Lung (tissue), 12 donors: ENCODE measurements around the gene PRKX. TPM values are rescaled to one million over a fixed set of nuclear protein-coding genes. Genes with fewer than 3 reads are reported as not detected.
"Not testable (repeated sequence)": the region's sequence is repeated elsewhere in the genome, so short reads cannot be mapped to it uniquely, and the experiment has no call there.

Source experiments
- ATAC-seq: fragments of 200-7000 bp; cut with Tn5 transposase; one replicate; pipeline ENCODE4 v1.9.1; 2020; ENCODE audit warnings: moderate number of reproducible peaks; ENCODE audit not compliant: insufficient read depth, low FRiP score
- DNase-seq, 3 donors: peaks; one replicate each; pipeline ENCODE4 v3.0.0-alpha.2; 2013 to 2017
- H3K27ac ChIP-seq, 2 donors: one replicate each; pipeline ENCODE4 v1.5.1; 2013; ENCODE audit warnings: mild to moderate bottlenecking in 2 of 2, moderate library complexity in 2 of 2, control low read depth in 1 of 2, inconsistent platforms in 1 of 2, low read depth in 1 of 2, low read length in 1 of 2
- H3K27me3 ChIP-seq, 3 donors: one replicate each; pipeline ENCODE4 v1.5.1; 2013; ENCODE audit warnings: low read length in 2 of 3; ENCODE audit not compliant: control insufficient read depth in 3 of 3, insufficient read depth in 3 of 3
- H3K36me3 ChIP-seq, 4 donors: one replicate each; pipeline ENCODE4 v1.5.1; 2013; ENCODE audit warnings: low read length in 4 of 4, mild to moderate bottlenecking in 1 of 4, moderate library complexity in 1 of 4; ENCODE audit not compliant: control insufficient read depth in 4 of 4, insufficient read depth in 4 of 4
- H3K4me1 ChIP-seq, 5 donors: one replicate each; pipeline ENCODE4 v1.5.1; 2013; ENCODE audit warnings: low read length in 5 of 5, mild to moderate bottlenecking in 2 of 5, moderate library complexity in 1 of 5; ENCODE audit not compliant: control insufficient read depth in 5 of 5, insufficient read depth in 5 of 5
- H3K4me3 ChIP-seq: one replicate; pipeline ENCODE4 v1.5.1; 2013; ENCODE audit warnings: mild to moderate bottlenecking, control low read depth, moderate library complexity
- H3K9ac ChIP-seq, 2 donors: one replicate each; pipeline ENCODE4 v1.5.1; 2013; ENCODE audit warnings: low read length in 2 of 2, control low read depth in 1 of 2; ENCODE audit not compliant: insufficient read depth in 1 of 2
- H3K9me3 ChIP-seq, 4 donors: one replicate each; pipeline ENCODE4 v1.5.1; 2013; ENCODE audit warnings: low read length in 3 of 4, mild to moderate bottlenecking in 1 of 4, moderate library complexity in 1 of 4; ENCODE audit not compliant: control insufficient read depth in 4 of 4, insufficient read depth in 3 of 4
- WGBS, 2 donors: extraction: QIAGEN DNeasy Blood & Tissue Kit; methylation state at CpG; one replicate each; pipeline ENCODE4 v1.1.7; 2013; 5-methylcytosine and 5-hydroxymethylcytosine counted together
- polyA plus RNA-seq, 2 donors: library from polyadenylated mRNA; stranded (reverse); fragments of 200-250 nt; gene quantifications; one replicate each; pipeline ENCODE4 v1.2.1, GENCODE V29; 2013
- total RNA-seq, 2 donors: library from RNA; depleted of rRNA in 1 of 2; stranded (reverse); fragments of >200 nt in 1 of 2; gene quantifications; one replicate each; pipeline ENCODE4 v1.2.1, GENCODE V29; 2014 to 2021
- TF ChIP-seq, protein P1 (sequence below): IDR thresholded peaks from 2 replicates; pipeline ENCODE4 v1.5.1; 2012; ENCODE audit warnings: mild to moderate bottlenecking; ENCODE audit errors: control extremely low read depth, extremely low read depth
- donor health status: control.
- donor health status: control.
- donor health status: Bipolar disorder and iron deficiency.
- donor health status: healthy.
- donor health status: DM: yes; HTN: yes; CAD: no.

Gene PRKX
- total and polyA plus RNA-seq, 4 donors: 5.5 to 16.3 (median 8.5) TPM

DNA sequence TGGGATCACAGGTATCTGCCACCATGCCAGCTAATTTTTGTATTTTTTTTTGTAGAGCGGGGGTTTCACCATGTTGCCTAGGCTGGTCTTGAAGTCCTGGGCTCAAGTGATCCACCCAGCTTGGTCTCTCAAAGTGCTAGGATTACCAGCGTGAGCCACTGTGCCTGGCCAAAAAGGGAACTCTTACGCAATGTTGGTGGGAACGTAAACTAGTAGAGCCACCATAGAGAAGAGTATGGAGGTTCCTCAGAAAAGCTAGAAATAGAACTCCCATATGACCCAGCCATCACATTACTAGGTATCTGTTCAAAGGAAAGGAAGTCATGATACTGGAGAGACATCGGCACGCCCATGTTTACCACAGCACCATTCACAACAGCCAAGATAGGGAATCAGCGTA is 85.9 kb downstream of the PRKX start:
- peaks cover 0 to 6% (median 0%) of the 10 kb centered on the region in 3 donors for H3K27me3 ChIP-seq
- no peak overlapping the region for H3K4me3 ChIP-seq
- peaks cover 0 to 3% (median 0%) of the 10 kb centered on the region in 4 donors for H3K9me3 ChIP-seq
- WGBS, 2 donors: 81 to 90% methylated on average over 7 of the region's 7 CpGs
- TF ChIP-seq, protein P1, sequence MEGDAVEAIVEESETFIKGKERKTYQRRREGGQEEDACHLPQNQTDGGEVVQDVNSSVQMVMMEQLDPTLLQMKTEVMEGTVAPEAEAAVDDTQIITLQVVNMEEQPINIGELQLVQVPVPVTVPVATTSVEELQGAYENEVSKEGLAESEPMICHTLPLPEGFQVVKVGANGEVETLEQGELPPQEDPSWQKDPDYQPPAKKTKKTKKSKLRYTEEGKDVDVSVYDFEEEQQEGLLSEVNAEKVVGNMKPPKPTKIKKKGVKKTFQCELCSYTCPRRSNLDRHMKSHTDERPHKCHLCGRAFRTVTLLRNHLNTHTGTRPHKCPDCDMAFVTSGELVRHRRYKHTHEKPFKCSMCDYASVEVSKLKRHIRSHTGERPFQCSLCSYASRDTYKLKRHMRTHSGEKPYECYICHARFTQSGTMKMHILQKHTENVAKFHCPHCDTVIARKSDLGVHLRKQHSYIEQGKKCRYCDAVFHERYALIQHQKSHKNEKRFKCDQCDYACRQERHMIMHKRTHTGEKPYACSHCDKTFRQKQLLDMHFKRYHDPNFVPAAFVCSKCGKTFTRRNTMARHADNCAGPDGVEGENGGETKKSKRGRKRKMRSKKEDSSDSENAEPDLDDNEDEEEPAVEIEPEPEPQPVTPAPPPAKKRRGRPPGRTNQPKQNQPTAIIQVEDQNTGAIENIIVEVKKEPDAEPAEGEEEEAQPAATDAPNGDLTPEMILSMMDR: no peak
- no peak overlapping the region for H3K9ac ChIP-seq
- H3K4me1 ChIP-seq: no peaks in the 10 kb centered on the region
- H3K36me3 ChIP-seq: peaks cover 0 to 4% (median 2%) of the 10 kb centered on the region in 4 donors
- H3K27ac ChIP-seq: no peak overlapping the region
- DNase-seq (no peak), ATAC-seq (no peak)

DNA sequence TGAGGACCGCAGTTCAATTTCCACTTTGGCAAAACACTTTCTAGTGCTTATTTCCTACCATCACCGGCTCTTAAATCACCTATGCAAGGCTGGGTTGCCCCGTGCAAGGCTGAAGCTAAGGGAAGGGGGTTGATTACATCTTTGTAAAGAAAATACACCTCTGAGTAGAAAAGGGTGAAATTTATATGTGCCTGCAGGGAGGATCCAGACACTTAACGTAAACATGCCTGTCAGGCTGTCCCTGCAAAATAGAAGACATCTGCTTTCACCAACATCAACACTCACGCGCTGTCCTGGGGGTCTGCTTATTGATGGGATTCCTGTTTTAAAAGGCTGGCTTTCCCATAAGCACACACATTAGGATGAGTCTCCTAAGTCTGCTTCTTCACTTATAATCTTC is 92.0 kb downstream of the PRKX start:
- Histone ChIP-seq H3K27ac (no peak overlapping the region), H3K9me3 (peaks cover 0 to under 1% (median 0%) of the 10 kb centered on the region in 4 donors), H3K36me3 (peaks cover 0 to 3% (median 1%) of the 10 kb centered on the region in 4 donors), H3K9ac (no peak overlapping the region), H3K4me3 (no peak overlapping the region), H3K27me3 (peaks cover 0 to 13% (median 0%) of the 10 kb centered on the region in 3 donors), H3K4me1 (no peaks in the 10 kb centered on the region)
- no peak for ATAC-seq
- whole genome bisulfite sequencing, 2 donors: 48 to 53% methylated on average over 6 of the region's 6 CpGs
- no peak for DNase-seq
- TF ChIP-seq, protein P1: no peak

DNA sequence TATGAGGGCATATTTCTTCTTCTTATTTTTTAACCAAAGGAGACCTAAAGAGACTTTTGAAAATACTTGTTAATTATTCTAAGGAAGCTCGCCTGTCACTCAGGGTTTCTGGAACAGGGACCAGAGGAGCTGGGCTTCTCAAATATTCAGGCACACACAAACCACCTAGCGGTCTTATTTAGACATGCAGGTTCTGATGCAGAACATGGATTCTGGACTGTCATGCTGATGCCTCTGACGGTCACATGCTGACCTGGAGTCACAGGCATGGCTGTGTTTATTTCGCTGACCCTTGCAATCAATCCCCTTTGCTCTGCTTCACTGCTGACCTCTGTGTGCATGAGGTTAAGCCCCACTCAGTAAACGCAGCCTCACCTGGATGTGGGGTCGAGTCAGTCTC is 101.7 kb downstream of the PRKX start:
- not testable (repeated sequence) for H3K27ac ChIP-seq, DNase-seq, H3K27me3 ChIP-seq, H3K9me3 ChIP-seq, H3K4me1 ChIP-seq, ATAC-seq, H3K4me3 ChIP-seq, H3K9ac ChIP-seq
- peaks cover 0 to 12% (median 2%) of the 10 kb centered on the region in 4 donors for H3K36me3 ChIP-seq
- WGBS, 2 donors: 86 to 95% methylated on average over 5 to 6 of the region's 6 CpGs

DNA sequence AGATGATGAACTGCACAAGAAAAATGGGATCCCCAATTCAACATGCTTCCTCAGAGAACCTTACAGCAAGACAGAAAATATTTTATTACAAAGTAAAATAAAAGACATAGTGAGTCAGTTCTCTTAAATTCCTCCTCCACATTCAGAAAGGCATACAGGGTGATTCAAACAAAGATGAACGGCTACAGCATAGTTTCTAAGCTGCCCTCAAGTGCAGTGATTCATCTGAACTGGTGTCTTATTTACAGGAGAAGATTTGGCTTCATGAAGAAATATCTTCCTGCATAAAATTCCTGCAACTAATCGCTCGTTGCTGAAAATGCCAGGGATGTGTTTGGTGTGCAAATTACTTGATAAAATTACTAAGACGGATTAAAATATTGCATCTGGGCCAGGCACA is 103.6 kb downstream of the PRKX start:
- Histone ChIP-seq H3K9me3 (no peaks in the 10 kb centered on the region), H3K9ac (no peak overlapping the region), H3K4me1 (no peaks in the 10 kb centered on the region), H3K27me3 (no peaks in the 10 kb centered on the region), H3K27ac (no peak overlapping the region), H3K4me3 (no peak overlapping the region), H3K36me3 (peaks cover 0 to 8% (median 3%) of the 10 kb centered on the region in 4 donors)
- DNase-seq (no peak), ATAC-seq (no peak)
- 89 to 92% methylated on average over 4 of the region's 4 CpGs for WGBS, 2 donors
- TF ChIP-seq, protein P1: no peak
